Right hindlimb (tissue), 1 donor: ENCODE results near the gene STK32A.

Source experiments
- DNase-seq: peaks from one replicate; pipeline ENCODE4 v3.0.0-alpha.2; 2018

STK32A gene

DNA sequence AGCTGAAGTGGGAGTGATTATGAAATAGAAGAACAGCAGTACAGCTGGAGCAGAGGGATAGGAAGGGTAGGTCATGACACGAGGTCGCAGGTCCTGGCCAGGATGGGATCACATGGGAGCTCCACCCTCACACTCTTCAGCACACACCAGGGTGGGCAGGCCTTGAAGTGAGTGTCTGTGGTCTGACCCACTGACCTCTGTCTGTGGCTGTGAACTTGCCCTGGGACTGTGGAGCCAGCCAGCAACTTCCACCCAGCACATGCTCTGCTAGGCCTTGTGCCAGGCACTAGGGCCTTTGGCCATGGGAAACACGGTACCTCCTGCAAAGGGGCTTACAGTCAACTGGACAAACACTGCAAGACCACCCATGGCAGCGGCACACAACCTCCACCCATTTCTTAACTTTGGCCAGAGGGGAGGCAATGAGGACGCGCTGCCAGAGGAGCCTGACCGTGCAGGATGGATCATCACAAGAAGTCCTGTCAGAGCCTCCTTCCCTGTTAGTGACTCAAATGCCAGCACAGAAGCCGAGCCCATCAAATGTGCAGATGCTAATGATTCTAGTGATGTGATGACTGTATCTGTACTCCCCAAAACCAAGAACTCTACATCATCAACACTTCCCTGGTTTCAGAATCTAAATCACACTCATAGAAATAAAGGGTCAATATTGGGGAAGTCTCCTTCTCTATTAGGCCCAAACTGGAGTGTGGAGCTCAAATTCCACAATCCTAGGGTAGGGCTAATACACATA, 161.4 kb downstream of the STK32A start:
- no peak for DNase-seq

DNA sequence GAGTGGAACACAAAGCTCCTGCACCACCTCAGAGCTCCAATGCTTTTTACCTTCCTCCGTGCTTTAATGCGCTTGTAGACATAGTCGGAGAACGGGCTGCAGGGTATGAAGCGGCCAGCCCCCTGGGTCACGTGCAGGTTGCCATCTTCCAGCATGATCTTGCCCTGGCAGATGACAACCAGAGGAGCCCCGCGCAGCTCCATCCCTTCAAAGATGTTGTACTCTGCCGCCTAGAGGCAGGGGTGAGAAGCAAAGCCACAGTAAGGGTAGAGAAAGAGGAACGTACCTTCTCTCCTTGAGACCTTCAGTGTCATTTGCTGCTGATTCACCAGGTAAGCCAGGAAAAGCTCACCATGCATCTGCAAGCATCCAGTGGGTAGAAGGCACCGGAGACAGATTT, 162.8 kb downstream of the STK32A start:
- DNase-seq, result no peak

DNA sequence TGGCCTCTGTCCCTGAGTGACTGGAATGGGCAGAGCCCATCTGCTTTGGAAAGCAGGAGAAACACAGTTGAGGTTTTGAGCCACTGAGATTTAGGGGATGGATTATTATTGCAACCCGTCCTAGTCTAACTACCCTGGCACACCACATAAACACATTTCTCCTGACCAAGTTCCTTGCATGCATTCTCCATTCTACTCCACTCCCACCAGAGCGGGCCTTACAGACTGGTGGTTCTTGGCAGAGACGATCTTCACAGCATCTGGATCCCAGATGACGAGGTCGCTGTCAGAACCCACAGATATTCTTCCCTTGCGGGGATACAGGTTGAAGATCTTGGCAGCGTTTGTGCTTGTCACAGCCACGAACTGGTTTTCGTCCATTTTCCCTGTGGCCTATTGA, 164.0 kb downstream of the STK32A start:
- no peak for DNase-seq

DNA sequence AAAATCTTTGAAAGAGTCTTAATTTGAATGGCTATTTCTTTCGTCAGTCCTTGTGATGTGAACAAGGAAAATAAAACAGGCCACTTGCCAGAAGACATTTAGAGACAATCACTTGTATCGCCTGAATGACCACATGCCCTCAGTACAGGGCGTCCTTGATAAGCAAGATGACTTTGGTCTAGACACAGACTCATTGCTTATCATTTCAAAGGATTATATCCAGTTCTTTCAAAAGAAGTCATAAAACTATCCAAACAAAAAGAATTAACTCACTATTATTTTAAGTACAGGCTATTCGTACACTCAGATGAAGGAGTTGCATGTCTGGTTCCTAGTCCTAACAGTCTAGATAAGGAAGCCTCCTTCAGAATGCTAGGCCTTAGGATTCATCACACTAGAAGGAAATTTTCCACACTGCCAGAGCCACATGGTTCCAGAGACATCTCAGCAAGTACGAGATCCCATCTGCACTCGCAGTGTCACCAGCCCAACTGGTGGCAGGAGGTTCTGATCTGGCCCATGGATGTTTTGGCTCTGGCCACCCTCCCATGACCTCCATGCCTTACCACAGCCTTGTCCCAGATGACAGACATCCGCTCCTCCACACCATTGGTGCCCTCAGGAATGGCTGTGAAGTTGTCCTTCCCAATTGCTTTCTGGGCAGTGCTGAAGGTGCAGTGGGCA, 165.4 kb downstream of the STK32A start:
- DNase-seq, result no peak

DNA sequence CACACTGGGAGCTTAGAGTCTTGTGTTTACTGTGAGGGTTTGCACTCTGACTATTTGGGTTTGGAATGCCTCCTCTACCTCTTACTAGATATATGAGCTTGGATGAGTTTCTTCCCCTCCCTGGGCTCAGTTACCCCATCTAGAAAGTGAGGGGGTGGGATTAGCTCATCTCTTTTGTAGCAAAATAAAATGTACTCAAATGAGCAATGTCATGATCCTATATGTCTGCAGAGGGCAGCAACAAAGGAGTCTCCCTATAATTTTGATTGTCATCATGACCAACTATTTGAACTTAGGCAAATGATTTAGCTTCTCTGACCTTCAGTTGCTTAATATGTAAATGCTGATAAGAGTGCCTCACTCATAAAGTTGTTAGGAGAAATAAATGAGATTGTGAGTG, 166.1 kb downstream of the STK32A start:
- no peak for DNase-seq

DNA sequence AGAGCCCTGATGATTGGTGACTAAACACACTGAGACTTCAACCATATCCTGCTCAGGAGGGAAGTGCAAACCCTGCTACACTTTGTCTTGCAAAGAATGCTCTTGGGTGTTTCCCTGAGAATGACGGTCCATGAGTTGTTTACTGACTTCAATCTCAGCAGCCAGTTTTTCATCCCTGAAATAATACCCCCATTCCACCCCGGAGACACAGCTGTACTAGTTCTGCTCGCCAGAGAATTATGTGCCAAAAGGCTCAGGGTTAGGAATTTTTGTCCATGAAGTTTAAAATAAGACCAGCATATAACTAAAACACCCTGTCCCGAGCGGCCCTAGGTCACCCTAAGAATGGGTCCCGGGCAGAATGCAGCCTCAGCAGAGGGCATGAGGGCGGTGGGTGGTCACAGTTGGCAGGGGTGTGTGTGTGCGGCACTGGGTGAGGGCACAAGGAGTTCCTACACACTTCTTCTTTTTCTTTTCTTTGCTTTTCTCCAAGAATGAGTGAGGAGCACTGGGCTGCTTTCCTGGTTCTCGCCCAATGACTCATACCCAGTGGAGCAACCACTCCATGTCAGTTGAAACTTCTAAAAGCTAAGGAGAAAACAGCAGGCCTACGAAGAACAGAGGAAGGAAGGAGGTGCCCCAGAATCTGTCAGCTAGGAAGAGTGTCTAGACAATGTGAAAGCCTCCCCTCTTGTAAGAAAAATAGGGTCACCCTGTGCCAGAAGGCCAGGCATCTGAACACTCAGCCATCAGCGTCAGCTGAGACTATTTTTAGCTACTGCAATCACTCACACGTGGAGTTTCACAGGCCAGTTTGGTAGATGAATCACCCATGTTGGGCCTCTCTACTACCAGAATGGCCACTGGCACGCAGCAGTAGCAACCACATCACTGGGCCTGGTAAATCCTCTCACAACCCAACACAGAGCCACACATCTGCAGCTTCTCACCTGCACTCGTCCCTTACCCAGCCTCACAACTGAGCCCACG, 169.1 kb downstream of the STK32A start:
- DNase-seq, result peak; percentile 45

DNA sequence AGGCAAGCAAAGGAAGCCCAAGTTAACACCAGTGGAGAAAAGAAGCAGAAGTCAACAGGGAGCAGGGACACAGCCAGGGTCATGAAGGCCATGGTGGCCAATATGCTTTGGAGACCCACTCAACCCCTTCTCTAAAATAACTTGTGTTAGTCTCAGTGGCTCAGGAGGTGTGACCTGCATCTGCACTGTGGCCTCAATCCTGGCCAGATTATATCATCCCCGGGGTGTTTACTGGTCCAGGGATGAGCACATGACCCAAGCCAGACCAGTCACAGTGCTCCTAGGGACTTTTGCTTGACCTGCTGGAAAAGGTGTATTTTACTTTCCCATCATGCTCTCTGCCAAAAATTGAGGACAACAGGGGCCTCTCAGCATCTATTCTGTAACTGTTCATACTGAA, 169.9 kb downstream of the STK32A start:
- DNase-seq, result no peak

DNA sequence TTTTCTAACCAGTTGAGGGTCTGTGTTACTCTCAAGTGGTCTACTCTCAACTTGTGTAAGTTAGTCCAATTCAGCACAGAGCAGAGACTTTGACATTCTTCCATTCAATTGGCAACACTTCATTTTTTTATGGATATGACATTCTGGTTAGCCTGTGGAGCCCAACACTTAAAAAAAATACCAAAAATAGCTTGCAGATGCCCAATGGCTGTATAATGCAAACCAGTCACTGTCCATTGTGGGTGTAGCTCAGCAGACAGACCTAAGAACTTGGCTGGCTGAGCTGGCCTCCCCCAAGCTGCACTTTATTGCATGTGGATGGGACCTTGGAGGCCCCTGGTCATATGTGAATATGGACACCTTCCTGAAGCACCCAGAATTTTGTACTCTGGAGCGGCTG, 171.8 kb downstream of the STK32A start:
- no peak for DNase-seq

DNA sequence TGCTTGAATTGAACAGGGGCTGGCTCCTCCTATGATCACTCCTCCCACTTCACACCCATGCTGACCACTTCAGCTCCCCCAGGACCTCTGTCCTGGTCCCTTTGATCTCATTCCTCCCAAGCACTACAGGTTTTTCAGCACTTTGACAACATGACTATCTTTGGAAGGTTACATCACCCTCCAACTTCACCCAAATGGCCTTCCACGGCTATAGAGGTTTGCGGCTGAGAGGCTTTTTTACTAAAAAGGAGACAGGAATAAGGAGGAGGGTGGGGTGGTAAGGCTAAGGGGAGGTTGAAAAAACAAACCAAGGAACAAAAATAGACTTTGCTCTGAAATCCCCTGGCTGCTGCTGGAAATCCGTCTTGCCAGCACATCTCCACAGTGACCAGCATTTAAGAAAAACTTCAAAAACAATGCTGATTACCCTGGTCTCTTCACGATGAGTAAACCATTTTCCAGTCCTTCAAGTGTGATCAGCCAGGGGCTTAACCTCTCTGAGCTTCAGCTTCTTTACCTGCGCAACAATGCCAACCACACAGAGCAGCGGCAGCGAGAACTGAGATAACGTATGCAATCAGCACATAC, 172.4 kb downstream of the STK32A start:
- no peak for DNase-seq

DNA sequence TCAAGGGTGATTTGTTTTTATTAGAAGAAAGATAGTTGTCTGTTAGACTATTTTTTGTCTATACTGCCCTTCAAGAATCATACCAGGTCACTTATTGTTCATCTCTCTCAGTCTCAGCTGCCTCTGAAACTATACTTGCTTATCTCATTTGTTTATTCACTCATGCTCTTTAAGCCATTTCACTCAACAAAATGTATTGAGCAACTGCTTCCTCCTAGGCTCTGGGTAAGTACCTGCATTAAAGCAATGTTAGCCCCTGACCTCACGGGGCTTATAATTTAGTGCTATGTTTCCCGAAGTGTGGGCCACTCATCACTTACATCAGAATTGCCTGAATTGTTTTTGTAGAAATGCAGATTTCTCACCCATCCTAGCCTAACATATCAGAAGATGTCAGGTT, 174.2 kb downstream of the STK32A start:
- no peak for DNase-seq

DNA sequence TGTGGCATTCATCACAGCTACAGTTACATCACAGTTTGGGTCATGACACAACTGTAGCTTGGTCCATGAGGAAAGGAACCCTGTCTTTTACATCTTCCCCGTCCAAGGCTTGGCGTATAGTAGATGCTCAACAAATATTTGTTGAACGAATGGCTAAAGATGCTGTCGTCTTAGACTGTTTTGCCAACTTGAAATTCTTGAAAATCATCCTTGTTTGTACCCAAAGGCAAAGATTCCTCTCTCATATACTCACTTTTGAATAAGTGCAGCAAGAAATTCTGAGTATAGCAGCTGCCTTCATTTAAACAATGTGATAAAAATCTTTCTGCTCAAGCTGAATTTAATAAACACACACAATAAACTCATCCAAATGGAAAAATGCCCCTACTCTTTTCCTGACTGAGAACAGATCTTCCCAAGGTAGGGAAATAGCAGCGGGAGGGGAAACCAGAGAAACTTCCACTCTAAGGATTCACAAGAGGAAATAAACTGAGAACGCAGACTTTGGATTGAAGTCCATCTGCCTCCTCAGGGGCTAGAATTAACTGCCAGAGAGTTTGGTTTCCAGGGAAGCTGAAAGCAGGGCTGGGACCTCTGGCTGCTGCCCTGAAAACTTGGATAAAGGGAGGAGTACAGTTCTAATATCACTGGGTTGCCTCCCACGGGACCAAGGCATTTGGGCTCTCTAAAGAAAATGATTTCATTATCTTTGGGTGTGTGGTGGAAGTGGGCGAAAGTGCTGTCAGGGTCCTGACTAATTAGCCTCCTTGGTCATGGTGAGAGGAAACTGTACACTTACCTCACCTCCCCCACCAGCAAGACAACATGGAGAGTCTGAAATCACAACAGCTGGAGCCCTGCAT, 175.9 kb downstream of the STK32A start:
- peak; percentile 66 for DNase-seq

DNA sequence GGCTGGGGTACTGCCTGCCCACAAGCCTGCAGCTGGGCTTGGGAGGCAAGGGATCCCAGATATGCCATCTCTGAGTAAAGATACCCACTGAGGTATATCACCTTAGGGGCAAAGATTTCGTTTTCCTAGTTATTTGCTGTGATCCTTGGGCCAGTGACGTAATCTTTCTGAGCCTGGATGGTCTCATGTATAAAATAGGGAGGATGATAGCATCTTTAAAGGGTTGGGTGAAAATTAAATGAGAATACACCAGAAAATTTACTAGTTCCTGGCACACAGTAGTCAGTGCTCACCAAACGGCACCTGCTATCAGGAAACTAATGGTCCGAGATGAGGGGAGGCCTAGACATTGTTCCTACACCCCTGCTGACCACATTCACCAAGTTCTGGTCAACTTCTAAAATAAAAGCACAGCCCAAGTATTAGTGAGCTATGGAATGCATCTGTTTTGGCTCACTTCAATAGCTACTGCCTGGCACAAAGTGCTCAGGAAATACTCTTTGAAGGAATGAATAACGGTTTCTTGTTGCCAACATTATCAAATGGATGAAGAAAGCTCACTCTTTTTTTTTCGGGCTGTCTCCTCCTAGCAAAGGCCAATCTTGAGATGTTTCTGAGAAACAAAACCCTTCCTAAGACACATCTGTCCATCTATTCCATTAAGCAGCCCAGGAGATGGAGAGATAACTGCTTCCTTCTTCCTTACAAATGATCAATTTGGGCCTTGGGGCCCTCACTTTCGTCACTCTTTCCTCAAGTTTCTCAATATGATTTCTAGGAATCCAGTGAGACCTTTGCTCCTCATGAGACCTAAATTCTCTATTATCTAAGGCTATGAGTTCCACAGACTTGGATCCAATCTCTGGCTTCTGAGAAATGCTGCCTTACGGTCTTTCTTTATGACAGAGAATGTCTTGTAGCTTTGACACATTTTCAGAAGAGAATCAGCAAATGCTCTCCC, 176.8 kb downstream of the STK32A start:
- DNase-seq, result no peak

DNA sequence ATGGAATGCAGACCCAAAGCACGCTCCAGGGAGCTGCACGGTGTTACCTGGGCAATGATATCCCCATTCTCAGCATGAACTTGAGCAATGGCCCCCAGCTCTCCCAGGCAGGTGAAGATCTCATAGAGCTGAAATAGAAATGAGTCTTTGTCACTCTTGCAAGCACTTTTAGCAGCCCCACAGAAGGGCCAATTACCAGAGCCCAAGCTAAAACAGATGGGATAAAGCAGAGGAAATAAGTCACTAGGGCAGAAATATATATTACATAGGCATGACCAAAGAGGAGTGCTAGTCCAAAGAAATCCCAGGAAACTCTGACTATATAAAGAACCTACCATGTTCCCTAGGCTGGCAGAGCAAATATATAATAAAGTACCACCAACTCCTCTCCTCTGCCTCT, 177.7 kb downstream of the STK32A start:
- DNase-seq, result no peak

DNA sequence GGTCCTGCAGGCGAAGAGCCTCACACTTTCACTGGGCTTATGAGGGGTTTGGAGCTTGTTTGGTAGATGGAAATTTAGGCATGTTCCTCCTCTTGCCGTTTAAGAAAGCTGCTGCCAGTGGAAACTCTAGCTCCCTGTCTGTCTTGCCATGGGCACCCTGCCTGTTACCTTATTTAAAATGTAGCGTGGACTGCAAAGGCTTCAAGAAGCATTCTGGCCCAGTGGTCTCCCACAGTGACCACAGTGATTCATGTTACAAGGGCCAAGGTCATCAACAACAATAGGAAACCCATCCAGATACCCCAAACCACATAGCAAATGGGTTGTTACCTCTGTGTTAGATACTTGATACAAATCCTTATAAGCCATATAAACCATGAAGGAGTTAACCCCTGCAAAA, 178.4 kb downstream of the STK32A start:
- no peak for DNase-seq

DNA sequence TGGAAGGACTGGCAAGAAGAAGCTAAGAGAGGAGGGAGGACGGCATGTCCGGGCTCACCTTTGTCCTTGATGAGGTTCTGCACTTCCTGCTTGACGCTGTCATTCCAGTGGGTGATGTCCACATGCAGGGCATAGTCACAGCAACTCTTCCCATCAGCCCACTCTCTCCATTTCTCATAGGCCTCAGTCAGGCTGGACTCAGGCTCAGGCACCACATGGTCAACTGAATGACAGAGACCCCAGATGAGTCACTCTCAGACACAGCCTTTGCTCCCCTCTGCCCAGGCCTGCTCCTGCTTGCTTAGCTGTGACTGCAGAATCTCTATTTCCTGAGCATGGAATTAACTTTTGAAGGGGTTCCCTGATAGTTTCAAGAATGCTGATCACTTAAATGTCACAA, 180.8 kb downstream of the STK32A start:
- no peak for DNase-seq

DNA sequence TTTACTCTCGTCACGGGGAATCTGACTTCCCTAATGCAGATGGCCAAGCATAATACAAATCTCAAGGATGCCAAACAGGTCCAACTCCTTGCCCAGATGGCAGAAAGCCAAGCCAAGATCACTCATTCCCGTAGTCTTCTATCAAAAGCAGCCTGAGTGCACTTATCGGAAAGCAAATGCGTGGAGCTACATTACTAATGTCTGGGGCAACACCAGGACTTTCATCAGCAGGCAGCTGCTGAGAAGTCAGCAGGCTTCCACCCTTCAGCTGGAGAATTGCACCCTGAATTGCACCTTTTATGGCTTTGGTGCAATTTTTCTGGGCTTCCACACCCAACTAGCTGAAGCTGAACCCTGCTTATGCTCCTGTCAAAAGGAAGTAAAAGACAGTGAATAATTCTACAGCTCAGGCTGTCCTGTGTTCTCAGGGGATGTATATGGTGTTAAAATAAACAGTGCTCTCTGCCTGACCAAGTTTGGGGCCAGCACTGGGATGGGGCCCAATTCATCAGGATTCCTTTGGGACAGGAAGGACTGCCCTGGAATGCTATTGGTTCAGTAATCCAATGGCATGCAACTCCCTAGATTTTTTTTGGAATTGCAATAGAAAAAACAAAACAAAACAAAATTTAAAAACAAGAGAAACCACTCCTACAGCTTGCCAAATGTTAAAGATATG, 182.4 kb downstream of the STK32A start:
- peak; percentile 63 for DNase-seq

DNA sequence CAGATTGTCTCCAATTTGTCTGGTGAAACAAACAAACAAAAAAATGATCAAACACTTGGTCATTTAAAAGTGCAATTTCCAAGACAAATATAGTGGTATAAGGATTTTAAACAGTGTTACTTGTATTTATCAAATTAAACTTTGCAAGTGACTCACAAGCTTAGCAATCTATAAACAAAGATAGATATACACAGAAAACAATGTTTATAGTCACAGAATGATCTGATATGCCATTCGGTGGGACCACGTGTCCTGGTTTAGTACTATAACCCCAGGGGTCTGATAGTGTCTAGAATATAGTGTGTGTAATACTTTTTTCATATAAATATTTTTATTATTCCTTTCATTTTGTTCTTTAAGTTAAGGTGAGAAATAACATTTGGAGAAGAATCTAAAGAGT, 183.8 kb downstream of the STK32A start:
- no peak for DNase-seq

DNA sequence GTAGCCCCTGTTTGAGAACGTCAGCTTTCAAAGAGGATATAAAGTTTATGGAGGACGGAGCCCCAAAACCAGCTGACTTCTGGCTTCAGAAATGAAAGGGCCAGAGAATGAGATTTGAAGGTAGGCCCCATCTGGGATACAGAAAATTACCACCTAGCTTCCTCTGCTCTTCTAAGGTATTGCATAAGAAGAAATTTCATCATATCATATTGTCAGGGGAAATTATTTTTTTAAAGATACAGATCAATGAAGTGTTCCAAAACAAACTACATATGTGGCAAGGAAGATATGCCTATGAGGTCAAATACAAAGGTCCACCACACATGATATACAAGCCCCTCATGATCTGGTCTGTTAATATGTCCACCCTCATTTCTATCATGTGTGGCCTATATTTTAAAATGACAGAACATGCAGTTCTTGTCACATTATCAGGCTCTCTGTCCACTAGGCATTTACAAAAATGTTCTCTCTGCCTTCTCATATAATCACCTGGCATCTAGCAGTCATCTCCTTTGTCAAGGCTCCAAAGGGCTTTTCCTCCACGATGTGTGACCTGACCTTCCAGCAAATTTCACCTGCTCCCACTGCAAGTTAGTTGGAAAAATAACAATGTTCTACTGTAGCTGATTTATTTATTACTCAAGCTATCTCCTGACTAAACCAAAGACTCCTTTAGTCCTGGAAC, 192.0 kb downstream of the STK32A start:
- DNase-seq, result no peak
